ENCODE measurements around the gene LRRC25. TPM values are rescaled to one million over a fixed set of nuclear protein-coding genes. Genes with fewer than 3 reads are reported as not detected.
A peak's percentile ranks its signal among the peaks of the same experiment; 100 is the strongest.
"Not testable (repeated sequence)": the region's sequence is repeated elsewhere in the genome, so short reads cannot be mapped to it uniquely, and the experiment has no call there.

The LRRC25 gene
- total RNA-seq, 1 donor from 2014 or later = 8.2 TPM

- ATAC-seq (peak; percentile 60), DNase-seq (ENCODE audit: low spot score) (peak; percentile 90)
- intact Hi-C loops (cut with DNase I) = no loop called here
Measured at GRCh38 chr19:18415178-18415867, 17.9 kb upstream of the LRRC25 start.

- DNase-seq (ENCODE audit: low spot score) (peak; percentile 71), ATAC-seq (no peak)
- intact Hi-C loops (cut with DNase I) = loop anchor here (5.0 kb wide), 1 partner anchor 67 kb away; no protein-coding TSS in a partner anchor
Measured at GRCh38 chr19:18414504-18415177, 17.2 kb upstream of the LRRC25 start.

- ATAC-seq (no peak), DNase-seq (ENCODE audit: low spot score) (peak; percentile 59)
- intact Hi-C loops (cut with DNase I) = loop anchor here (5.0 kb wide), 1 partner anchor 65 kb away; no protein-coding TSS in a partner anchor
Measured at GRCh38 chr19:18412610-18413239, 15.3 kb upstream of the LRRC25 start.

GRCh38 chr19:18408053-18408476 is 10.6 kb upstream of the LRRC25 start:
- intact Hi-C loops (cut with DNase I) = no loop called here
- DNase-seq (ENCODE audit: low spot score) (peak; percentile 68), ATAC-seq (no peak)

GRCh38 chr19:18406749-18407148 is 9.3 kb upstream of the LRRC25 start:
- intact Hi-C loops (cut with DNase I) = no loop called here
- DNase-seq (ENCODE audit: low spot score) (no peak), ATAC-seq (no peak)

- intact Hi-C loops (cut with DNase I); ATAC-seq; DNase-seq (ENCODE audit: low spot score): not testable (repeated sequence)
Measured at GRCh38 chr19:18405754-18406153, 8.3 kb upstream of the LRRC25 start.

- intact Hi-C loops (cut with DNase I); DNase-seq (ENCODE audit: low spot score); ATAC-seq: not testable (repeated sequence)
Measured at GRCh38 chr19:18402455-18403248, 5.2 kb upstream of the LRRC25 start.

GRCh38 chr19:18401580-18402112 is 4.2 kb upstream of the LRRC25 start:
- intact Hi-C loops (cut with DNase I) = no loop called here
- DNase-seq (ENCODE audit: low spot score) (peak; percentile 79), ATAC-seq (peak; percentile 89)

GRCh38 chr19:18399008-18399407 is 1.6 kb upstream of the LRRC25 start:
- intact Hi-C loops (cut with DNase I) = no loop called here
- ATAC-seq (no peak), DNase-seq (ENCODE audit: low spot score) (no peak)

GRCh38 chr19:18396471-18397241 is 766 bp downstream of the LRRC25 start:
- ATAC-seq = no peak
- no peak for DNase-seq (ENCODE audit: low spot score)

GRCh38 chr19:18393836-18394235 is 3.6 kb downstream of the LRRC25 start:
- intact Hi-C loops (cut with DNase I) = no loop called here
- DNase-seq (ENCODE audit: low spot score) (no peak), ATAC-seq (peak; percentile 5)

More at GRCh38 chr19:18396471-18397241, 766 bp downstream of the LRRC25 start:
- intact Hi-C loops (cut with DNase I) = no loop called here

- intact Hi-C loops (cut with DNase I) = no loop called here
- ATAC-seq (no peak), DNase-seq (ENCODE audit: low spot score) (no peak)
Measured at GRCh38 chr19:18392926-18393325, 4.5 kb downstream of the LRRC25 start.

GRCh38 chr19:18392417-18392816 is 5.0 kb downstream of the LRRC25 start:
- DNase-seq (ENCODE audit: low spot score) = no peak
- ATAC-seq = peak; percentile 55
- intact Hi-C loops (cut with DNase I) = no loop called here

GRCh38 chr19:18391509-18392075 is 5.8 kb downstream of the LRRC25 start:
- intact Hi-C loops (cut with DNase I) = no loop called here
- ATAC-seq (no peak), DNase-seq (ENCODE audit: low spot score) (no peak)

- ATAC-seq (no peak), DNase-seq (ENCODE audit: low spot score) (no peak)
- intact Hi-C loops (cut with DNase I) = no loop called here
Measured at GRCh38 chr19:18390065-18390907, 7.1 kb downstream of the LRRC25 start.

GRCh38 chr19:18389726-18390064 is 7.7 kb downstream of the LRRC25 start:
- no peak for ATAC-seq
- DNase-seq (ENCODE audit: low spot score) = no peak
- intact Hi-C loops (cut with DNase I) = no loop called here

Measured in sciatic nerve (tissue), 2 donors.